ENCODE data around the gene TOGARAM1.

DNA sequence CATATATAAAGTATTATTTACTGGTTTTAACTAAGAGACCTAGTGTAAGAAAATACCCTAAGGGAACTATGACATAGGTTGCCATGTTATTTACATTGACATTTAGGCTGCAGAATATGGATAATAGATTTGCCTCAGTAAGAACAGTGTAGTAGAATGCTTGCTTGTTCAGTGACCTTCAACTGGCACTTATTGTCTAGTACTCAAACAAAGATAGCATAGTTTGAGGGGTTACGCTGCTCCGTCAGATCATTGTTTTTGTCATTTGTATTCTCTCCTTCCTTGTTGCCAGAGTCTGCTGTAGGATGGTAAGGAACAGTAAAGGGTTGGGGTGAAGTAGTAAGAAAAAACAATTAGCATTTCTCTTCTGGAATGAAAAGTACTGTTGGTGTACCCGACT, 33.2 kb downstream of the TOGARAM1 start:
- TF ChIP-seq, protein P1, sequence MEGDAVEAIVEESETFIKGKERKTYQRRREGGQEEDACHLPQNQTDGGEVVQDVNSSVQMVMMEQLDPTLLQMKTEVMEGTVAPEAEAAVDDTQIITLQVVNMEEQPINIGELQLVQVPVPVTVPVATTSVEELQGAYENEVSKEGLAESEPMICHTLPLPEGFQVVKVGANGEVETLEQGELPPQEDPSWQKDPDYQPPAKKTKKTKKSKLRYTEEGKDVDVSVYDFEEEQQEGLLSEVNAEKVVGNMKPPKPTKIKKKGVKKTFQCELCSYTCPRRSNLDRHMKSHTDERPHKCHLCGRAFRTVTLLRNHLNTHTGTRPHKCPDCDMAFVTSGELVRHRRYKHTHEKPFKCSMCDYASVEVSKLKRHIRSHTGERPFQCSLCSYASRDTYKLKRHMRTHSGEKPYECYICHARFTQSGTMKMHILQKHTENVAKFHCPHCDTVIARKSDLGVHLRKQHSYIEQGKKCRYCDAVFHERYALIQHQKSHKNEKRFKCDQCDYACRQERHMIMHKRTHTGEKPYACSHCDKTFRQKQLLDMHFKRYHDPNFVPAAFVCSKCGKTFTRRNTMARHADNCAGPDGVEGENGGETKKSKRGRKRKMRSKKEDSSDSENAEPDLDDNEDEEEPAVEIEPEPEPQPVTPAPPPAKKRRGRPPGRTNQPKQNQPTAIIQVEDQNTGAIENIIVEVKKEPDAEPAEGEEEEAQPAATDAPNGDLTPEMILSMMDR (IDR thresholded peaks at IDR 0.05; ENCODE audit: insufficient read depth, low read length, poor library complexity, severe bottlenecking), result no peak
- TF ChIP-seq EZH2phosphoT487 (conservative IDR thresholded peaks at IDR 0.05; ENCODE audit: low read length), result no peak
